ENCODE measurements around the gene LCMT2. TPM values are rescaled to one million over a fixed set of nuclear protein-coding genes. Genes with fewer than 3 reads are reported as not detected.

LCMT2 gene
- total RNA-seq, 2 donors from 2014 or later: 1.3 to 3.4 TPM

- DNase-seq (peak in 2 of 4 donors; percentile 11 to 30), ATAC-seq (no peak)
- intact Hi-C loops (cut with DNase I): no loop called here
- Histone ChIP-seq H3K4me1 (peaks cover 18% of the 10 kb centered on the region), H3K9me3 (no peaks in the 10 kb centered on the region), H3K36me3 (replicated peaks in 1 of 2; ENCODE audit: insufficient read depth in 1 of 2, low read depth in 2 of 2) (no peaks in the 10 kb centered on the region), H3K27me3 (no peaks in the 10 kb centered on the region), H3K27ac (peak overlapping the region; percentile 80 to 98 (median 91)), H3K4me3 (peak overlapping the region; percentile 46 to 82)
- WGBS, 2 donors: 22% methylated on average over 23 to 38 of the region's 38 CpGs
- TF ChIP-seq, protein P1, sequence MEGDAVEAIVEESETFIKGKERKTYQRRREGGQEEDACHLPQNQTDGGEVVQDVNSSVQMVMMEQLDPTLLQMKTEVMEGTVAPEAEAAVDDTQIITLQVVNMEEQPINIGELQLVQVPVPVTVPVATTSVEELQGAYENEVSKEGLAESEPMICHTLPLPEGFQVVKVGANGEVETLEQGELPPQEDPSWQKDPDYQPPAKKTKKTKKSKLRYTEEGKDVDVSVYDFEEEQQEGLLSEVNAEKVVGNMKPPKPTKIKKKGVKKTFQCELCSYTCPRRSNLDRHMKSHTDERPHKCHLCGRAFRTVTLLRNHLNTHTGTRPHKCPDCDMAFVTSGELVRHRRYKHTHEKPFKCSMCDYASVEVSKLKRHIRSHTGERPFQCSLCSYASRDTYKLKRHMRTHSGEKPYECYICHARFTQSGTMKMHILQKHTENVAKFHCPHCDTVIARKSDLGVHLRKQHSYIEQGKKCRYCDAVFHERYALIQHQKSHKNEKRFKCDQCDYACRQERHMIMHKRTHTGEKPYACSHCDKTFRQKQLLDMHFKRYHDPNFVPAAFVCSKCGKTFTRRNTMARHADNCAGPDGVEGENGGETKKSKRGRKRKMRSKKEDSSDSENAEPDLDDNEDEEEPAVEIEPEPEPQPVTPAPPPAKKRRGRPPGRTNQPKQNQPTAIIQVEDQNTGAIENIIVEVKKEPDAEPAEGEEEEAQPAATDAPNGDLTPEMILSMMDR (IDR thresholded peaks at IDR 0.05): no peak
- no peak for TF ChIP-seq POLR2A (IDR thresholded peaks at IDR 0.05)
These were observed 985 bp downstream of the LCMT2 start for GRCh38 chr15:43329217-43329959.

GRCh38 chr15:43325039-43325684 lies 5.2 kb downstream of the LCMT2 start:
- Histone ChIP-seq H3K4me1 (peaks cover 18% of the 10 kb centered on the region), H3K4me3 (no peak overlapping the region), H3K27ac (no peak overlapping the region), H3K36me3 (replicated peaks in 1 of 2; ENCODE audit: insufficient read depth in 1 of 2, low read depth in 2 of 2) (no peaks in the 10 kb centered on the region), H3K27me3 (no peaks in the 10 kb centered on the region), H3K9me3 (no peaks in the 10 kb centered on the region)
- DNase-seq (no peak), ATAC-seq (no peak)
- TF ChIP-seq, protein P1 (IDR thresholded peaks at IDR 0.05): no peak
- no peak for TF ChIP-seq POLR2A (IDR thresholded peaks at IDR 0.05)
- intact Hi-C loops (cut with DNase I): no loop called here
- WGBS, 2 donors: 70 to 76% methylated on average over 6 of the region's 6 CpGs

DNA sequence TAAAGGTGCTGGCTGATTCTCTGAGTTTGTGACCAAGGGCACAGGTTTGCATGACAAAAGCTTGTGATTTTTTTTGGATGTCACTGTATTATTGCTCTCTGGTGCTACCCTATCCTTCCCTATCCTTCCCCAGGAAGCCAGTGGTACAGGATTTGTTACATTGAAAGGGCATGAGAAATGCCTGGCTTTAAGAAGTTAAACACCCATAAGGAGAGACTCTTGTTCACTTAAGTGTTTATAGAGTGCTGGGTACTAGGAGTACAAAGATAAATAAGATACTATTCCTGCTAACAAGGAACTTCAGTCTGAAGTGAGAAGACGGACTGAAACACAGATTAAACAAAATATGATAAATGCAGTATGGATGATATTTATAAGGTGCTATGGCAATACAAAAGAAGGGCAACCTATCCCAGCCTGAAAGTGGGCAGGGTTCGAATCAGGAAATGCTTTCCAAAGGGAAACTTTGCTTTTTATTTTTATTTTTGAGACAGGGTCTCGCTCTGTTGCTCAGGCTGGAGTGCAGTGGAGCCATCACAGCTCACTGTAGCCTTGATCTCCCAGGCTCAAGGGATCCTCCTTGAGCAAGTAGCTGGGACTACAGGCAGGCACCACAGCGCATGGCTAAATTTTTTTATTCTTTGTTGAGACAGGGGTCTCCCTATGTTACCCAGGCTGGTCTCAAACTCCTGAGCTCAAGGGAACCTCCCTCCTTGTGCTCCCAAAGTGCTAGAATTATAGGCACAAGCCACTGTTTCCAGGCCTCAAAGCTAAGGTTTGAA lies 11.2 kb downstream of the LCMT2 start:
- TF ChIP-seq POLR2A (IDR thresholded peaks at IDR 0.05): no peak
- TF ChIP-seq, protein P1 (IDR thresholded peaks at IDR 0.05): no peak
- Histone ChIP-seq H3K36me3 (replicated peaks in 1 of 2; ENCODE audit: insufficient read depth in 1 of 2, low read depth in 2 of 2) (no peaks in the 10 kb centered on the region), H3K4me3 (no peak overlapping the region), H3K27ac (no peak overlapping the region), H3K27me3 (no peaks in the 10 kb centered on the region), H3K9me3 (no peaks in the 10 kb centered on the region), H3K4me1 (no peaks in the 10 kb centered on the region)
- DNase-seq (no peak), ATAC-seq (no peak)
- intact Hi-C loops (cut with DNase I): no loop called here
- 65 to 76% methylated on average over 4 of the region's 4 CpGs for WGBS, 2 donors

GRCh38 chr15:43317566-43318184 lies 12.7 kb downstream of the LCMT2 start:
- no peak for ATAC-seq
- no peak for DNase-seq
- TF ChIP-seq, protein P1 (IDR thresholded peaks at IDR 0.05): no peak
- TF ChIP-seq POLR2A (IDR thresholded peaks at IDR 0.05): no peak
- intact Hi-C loops (cut with DNase I): no loop called here
- Histone ChIP-seq H3K27me3 (no peaks in the 10 kb centered on the region), H3K36me3 (replicated peaks in 1 of 2; ENCODE audit: insufficient read depth in 1 of 2, low read depth in 2 of 2) (no peaks in the 10 kb centered on the region), H3K27ac (no peak overlapping the region), H3K4me3 (no peak overlapping the region), H3K9me3 (no peaks in the 10 kb centered on the region), H3K4me1 (no peaks in the 10 kb centered on the region)
- 74 to 76% methylated on average over 7 to 8 of the region's 8 CpGs for WGBS, 2 donors
